Measurements from ENCODE around the gene MT2A.

Gene MT2A

DNA sequence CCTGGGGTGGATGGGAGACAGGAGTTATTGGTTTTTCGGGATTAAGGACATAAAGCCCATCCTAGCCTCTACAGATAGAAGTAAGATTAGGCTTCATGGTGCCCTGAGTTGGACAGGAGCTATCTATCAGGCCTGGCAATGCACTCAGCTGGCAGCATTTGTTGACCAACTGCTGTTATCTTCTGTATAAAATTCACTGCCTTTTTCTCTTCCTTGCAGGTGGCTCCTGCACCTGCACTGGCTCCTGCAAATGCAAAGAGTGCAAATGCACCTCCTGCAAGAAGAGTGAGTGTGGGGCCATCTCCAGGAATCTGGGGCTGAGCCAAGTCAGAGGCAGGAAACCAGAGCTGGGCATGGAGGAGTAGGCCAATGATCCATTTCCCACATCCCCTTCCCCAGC is 30.7 kb downstream of the MT2A start:
- no peak for DNase-seq (ENCODE audit: low spot score)

DNA sequence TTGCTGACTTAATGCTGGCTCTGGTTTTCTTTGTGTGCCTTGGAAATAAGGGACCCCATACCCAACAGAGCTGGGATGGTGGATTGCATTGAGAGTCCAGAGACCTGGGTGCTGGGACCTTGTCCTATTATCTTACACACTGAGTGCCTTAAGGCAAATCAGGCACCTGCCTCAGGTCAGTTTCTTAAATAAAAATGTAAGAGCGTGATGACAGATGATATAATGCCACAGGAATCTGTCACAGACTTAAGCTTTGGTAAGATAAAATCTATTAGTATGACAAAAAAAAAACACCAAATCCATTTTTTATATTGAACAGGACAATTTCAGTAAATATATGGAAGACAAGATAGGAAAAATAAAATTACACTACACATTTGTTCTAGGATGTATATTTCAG is 31.7 kb downstream of the MT2A start:
- no peak for DNase-seq (ENCODE audit: low spot score)

DNA sequence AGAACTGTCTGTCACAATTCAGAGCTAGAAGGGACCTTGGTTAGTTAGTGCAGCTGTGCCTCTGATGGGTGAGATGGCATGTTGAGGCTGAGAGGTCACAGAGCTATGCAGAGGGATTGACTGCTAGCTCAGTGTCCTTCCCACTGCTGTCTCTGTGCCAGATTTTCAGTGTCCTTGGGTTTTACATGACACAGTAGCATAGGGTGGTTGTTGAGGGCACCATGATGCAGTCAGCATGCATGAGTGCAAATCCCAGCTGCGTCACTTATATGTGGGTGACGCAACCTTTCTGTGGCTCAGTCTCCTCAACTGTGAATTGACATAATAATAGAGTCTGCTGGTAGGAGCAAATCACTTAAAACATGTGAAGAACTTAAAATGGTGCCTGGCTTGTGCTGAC is 32.8 kb downstream of the MT2A start:
- DNase-seq (ENCODE audit: low spot score) = no peak

DNA sequence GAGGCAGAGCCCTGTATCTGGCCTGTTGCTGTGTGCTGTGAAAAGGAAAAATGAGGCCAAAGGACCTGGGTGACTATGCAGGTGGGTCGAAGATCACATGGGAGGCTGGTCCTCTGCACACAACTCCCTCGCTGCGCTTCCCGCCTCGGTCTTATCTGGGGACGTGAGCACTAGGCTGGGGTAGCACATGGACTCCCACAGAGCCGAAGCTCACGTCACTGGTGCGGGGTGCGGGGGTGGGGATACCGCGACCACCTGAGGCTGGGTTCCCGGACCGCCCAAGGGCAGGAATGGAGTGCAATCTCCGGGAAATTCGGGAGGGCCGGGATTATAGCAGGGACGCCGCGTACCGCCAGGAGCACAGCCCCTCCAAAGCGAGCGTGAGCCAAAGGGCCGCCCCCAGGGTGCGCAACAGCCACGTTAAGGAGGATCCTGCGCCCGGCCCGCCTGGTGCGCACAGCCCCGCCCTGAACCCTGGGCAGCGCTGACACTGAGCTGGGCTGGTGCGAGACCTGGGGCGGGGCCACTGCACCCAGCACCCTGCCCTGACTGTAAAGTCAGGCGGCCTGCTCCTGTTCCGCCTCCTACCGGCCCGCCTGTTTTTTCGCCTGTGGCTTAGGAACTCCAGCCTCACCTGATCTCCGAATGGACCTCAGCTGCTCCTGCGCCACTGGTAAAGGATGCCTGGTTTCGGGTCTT is 34.8 kb downstream of the MT2A start:
- DNase-seq (ENCODE audit: low spot score) = peak; percentile 69

DNA sequence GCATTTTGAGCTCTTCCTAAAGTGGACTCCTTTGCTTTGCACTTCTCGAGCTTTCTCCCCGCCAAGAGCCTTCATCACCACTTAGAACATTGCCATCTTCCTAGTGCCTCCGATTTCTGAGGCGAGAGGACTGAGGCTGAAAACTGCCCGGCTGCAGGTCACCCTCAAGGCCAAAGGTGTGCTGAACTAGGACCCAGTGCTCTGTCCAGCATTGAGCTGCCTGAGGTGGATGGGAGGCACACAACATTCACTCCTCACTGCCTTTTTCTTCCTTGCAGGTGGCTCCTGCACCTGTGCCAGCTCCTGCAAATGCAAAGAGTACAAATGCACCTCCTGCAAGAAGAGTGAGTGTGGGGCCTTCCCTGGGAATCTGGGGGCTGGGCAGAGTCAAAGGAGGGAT is 35.4 kb downstream of the MT2A start:
- no peak for DNase-seq (ENCODE audit: low spot score)

DNA sequence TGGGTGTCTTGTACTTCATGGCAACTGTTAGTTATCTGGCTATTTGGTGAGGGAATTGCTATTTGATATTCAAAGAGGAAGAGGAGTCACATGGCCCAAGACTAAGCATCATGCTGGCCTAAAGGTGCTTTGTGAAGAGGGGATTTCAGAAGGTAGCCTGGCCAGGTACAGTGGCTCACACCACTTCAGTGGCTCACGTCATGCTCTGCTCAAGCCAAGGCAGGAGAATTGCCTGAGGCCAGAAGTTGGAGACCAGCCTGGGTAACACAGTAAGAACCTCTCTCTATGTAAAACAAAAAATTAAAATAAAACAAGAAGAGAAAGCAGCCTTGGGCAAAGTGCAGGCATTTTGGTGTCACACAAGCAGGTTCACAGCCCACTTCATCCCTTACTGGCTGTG is 36.9 kb downstream of the MT2A start:
- DNase-seq (ENCODE audit: low spot score) = no peak

DNA sequence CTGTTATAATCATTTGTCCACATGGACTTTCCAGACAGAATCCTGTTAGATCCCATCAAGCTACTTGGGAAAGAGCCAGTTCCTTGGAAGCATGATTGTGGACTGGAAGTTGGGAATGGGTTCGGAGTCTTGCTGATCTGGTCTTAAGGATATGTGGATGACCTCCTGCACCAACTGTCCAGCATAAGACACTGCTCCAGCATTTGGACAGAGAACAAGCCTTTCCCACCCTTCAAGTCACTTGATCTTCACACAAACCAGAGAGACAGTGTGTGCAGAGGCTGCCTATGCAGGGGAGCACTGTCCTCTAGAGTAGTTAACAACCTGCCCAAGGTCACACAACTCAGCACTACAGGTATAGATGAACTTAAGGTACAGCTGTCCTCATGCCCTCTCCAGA is 37.5 kb downstream of the MT2A start:
- DNase-seq (ENCODE audit: low spot score) = no peak

DNA sequence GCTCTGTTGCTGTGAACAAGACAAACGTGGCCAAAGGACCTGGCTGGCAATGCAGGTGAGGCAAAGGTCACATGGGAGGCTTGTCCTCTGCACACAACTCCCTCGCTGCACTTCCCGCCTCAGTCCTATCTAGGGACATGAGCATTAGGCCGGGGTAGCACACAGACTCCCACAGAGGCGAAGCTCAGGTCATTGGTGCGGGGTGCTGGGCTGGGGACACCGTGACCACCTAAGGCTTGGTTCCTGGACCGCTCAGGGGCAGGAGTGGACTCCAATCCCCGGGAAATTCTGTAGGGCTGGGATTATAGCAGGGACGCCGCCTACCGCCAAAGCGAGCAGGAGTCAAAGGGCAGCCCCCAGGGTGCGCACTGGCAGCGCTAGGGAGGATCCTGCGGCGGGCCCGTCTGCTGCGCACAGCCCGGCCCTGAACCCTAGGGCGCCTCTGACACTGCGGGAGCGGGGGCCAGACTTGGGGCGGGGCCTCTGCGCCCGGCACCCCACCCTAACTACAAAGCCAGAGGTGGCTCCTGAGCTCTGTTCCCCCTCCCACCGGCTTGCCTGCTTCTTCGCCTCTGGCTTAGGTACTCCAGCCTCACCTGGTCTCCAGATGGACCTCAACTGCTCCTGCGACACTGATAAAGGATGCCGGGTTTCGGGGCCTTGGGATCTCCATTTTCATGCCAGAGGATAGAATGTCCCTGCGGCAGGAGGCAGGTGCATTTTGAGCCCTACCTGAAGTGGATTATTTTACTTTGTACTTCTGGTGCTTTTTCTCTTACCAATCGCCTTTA is 39.5 kb downstream of the MT2A start:
- no peak for DNase-seq (ENCODE audit: low spot score)

DNA sequence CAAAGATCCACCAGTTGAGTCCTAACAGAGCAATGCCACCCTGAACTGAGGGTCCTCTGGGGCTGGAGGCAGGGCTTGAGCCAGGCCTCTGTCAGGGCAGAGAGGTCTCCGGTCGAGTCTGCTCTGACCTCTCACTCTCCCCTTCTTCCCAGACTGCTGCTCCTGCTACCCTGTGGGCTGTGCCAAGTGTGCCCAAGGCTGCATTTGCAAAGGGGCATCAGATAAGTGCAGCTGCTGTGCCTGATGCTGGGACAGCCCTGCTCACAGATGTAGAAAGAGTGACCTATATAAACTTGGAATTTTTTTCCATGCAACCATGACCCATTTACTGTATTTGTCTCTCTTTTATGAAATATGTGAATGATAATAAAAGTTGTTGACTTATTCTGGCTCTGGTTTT is 40.9 kb downstream of the MT2A start:
- no peak for DNase-seq (ENCODE audit: low spot score)

DNA sequence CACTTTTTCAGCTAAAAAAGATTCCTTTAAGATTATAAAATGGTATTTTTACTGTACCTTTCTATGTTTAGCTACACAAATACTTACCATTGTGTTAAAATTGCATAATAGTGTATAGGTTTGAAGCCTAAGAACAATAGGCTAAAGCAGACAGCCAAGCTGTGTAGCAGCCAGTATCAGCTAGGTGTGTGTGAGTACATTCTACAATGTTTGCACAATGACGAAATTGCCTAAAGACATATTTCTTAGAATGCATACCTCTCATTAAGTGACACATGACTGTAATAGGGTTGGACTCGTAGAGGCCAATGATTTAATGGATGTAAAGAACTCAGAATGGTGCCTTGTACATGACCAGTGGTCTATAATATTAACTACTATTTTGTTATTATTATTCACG is 41.4 kb downstream of the MT2A start:
- no peak for DNase-seq (ENCODE audit: low spot score)

DNA sequence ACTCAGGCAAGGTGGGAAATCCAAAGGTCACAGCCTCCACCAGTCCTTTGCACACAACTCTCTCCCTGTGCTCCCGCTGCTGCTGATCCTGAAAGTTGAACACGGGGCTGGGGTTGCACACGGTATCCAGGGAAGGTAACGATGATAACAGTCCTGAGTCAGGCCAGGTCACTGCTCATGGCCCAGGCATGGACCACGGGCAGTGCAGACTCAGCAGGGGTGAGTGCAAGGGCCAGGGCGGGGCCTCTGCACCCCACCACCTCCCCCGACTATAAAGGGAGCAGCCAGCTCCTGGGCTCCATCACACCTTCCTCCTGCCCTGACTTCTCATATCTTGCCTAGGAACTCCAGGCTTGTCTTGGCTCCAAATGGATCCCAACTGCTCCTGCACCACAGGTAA is 43.2 kb downstream of the MT2A start, which contains the start of gene MT1B:
MT1B (plus strand) TSS at position 301 of the 400 bp plus-strand sequence; CDS start at position 369, 68 bp downstream.
- DNase-seq (ENCODE audit: low spot score) = no peak

DNA sequence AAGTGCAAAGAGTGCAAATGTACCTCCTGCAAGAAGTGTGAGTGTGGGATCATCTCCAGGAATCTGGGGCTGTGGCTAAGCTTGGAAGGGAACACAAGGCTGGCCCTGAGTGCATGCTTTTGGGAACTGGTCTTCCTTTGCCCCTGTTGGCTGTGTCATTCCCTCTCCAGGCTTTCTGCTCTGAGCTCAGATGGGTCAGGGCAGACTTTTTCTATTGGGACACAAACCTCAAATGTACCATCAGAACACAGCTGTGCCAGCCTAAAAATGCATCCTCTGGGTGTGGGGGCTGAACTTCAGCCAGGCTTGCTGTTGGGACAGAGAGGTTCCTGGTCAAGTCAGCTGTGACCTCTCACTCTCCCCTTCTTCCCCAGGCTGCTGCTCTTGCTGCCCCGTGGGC is 44.2 kb downstream of the MT2A start:
- no peak for DNase-seq (ENCODE audit: low spot score)

DNA sequence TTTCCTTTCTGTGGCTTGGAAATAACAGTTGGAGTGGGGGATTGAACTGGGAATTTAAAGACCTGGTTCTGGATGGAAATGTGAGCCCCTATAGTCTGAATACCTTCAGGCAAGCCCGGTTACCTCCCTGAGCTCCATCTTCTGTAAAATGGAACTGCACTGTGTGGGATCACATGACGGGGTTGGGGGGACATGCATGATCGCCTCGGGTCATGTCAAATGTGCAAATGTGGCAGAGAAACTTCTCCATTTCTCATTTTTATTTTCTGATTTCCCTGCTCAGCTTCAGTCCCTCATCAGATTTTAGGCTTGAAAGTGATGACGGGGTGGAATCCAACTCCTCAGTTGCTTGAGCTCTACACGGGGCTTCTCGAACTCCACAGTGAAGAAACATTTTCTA is 44.8 kb downstream of the MT2A start:
- no peak for DNase-seq (ENCODE audit: low spot score)

DNA sequence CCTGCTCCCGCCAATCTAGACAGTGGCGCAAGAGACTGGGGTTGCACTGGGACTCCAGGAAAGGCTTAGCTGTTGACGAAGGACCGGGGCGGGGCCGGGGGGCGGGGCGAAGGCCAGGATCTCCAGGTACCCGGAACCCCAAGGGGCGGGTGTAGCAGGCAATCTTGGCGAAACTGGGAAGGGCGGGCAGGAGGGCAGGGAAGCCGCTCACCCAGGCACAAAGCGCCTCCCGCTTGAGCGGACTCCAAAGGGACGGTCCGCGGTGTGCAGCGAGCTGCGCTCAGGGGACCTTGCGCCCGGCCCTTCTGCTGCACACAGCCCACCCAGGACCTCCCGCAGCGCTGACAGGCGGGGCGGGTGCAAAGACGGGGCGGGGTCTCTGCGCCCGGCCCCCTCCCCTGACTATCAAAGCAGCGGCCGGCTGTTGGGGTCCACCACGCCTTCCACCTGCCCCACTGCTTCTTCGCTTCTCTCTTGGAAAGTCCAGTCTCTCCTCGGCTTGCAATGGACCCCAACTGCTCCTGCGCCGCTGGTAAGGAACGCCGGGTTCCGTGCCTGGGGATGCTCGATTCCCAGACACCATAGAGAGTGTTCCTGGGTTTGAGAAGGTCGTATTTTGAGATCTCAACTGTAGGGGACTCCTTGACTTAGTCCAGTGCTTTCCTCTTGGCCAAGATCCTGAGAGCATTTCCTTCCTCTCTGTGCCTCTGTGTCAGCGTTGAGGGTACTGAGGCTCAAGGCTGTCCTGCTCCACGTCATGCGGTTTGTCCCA is 49.4 kb downstream of the MT2A start, which contains the start of gene MT1F:
MT1F (plus strand) TSS at position 405 of the 772 bp plus-strand sequence; CDS start at position 505, 100 bp downstream.
- DNase-seq (ENCODE audit: low spot score) = peak; percentile 47

DNA sequence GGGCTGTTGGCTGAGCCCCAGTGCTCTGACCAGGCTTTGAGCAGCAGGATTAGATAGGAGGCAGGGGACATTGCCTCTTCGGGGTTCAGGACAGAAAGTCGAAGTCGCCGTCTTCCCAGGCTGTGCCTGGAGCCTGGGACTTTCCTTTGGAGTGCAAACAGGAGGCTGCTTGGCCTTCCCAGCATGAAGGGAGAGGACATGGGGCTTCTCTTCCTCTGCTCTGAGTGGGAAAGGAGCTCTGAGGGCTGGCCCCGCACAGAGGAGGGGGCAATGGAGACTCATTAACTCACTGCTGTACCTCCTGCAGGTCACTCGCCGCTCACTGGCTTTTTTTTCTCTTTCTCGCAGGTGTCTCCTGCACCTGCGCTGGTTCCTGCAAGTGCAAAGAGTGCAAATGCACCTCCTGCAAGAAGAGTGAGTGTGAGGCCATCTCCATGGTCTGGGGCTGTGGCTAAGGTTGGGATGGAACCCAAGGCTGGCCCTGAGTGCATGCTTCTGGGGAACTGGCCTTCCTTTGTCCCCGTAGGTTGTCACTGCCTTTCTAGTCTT is 50.0 kb downstream of the MT2A start:
- DNase-seq (ENCODE audit: low spot score) = no peak

All from AG20443 (cell line).